ENCODE measurements around the gene ITGAL.
A peak's percentile ranks its signal among the peaks of the same experiment; 100 is the strongest.

Gene ITGAL

GRCh38 chr16:30552956-30553355 lies 80.4 kb downstream of the ITGAL start:
- Mint-ChIP-seq H3K9me3 (no peaks in the 10 kb centered on the region), H3K27ac (peak overlapping the region; percentile 97), H3K36me3 (ENCODE audit: low read depth) (peaks cover 26% of the 10 kb centered on the region), H3K27me3 (ENCODE audit: low read depth) (no peaks in the 10 kb centered on the region), H3K4me1 (ENCODE audit: low read depth) (peaks cover 45% of the 10 kb centered on the region), H3K4me3 (no peak overlapping the region)

- Mint-ChIP-seq H3K27me3 (ENCODE audit: low read depth) (no peaks in the 10 kb centered on the region), H3K4me1 (ENCODE audit: low read depth) (peaks cover 45% of the 10 kb centered on the region), H3K9me3 (no peaks in the 10 kb centered on the region), H3K36me3 (ENCODE audit: low read depth) (peaks cover 26% of the 10 kb centered on the region), H3K27ac (peak overlapping the region; percentile 97), H3K4me3 (peak overlapping the region; percentile 2)
Observed at GRCh38 chr16:30553393-30553899, 80.9 kb downstream of the ITGAL start.

DNA sequence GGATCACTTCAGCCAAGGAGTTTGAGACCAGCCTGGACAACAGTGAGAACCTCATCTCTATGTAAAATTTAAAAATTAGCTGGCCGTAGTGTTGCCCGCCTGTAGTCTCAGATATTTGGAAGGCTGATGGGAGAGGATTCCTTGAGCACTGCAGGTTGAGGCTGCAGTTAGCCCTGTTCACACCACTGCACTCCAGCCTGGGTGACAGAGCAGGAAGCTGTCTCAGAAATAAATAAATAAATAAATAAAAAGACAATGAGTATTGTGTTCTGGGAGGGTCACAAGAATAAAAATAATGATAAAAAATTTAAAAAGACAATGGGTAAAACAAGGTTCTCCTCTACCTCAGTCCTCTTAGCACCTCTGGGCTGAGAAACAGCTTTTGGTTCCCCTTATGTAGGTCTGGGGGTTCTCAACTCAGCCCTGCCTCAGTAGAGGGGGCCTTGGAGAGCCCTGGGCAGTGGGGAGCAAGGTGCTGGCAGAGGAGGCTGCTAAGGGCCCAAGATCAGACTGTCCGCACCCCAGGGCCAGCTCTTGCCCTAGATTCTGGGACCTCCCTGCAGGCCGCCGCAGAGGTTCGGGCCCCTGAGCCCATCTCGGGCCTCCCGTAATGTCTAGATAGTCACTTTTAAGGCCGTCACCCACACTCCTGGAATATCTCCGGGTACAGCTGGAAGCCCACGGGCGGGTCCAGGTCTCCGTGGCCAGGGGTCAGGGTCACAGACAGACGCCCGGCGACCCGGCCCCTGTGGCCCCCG lies 82.2 kb downstream of the ITGAL start:
- Mint-ChIP-seq H3K27ac (peak overlapping the region; percentile 97), H3K4me1 (ENCODE audit: low read depth) (peaks cover 47% of the 10 kb centered on the region), H3K9me3 (no peaks in the 10 kb centered on the region), H3K36me3 (ENCODE audit: low read depth) (peaks cover 26% of the 10 kb centered on the region), H3K4me3 (no peak overlapping the region), H3K27me3 (ENCODE audit: low read depth) (no peaks in the 10 kb centered on the region)

DNA sequence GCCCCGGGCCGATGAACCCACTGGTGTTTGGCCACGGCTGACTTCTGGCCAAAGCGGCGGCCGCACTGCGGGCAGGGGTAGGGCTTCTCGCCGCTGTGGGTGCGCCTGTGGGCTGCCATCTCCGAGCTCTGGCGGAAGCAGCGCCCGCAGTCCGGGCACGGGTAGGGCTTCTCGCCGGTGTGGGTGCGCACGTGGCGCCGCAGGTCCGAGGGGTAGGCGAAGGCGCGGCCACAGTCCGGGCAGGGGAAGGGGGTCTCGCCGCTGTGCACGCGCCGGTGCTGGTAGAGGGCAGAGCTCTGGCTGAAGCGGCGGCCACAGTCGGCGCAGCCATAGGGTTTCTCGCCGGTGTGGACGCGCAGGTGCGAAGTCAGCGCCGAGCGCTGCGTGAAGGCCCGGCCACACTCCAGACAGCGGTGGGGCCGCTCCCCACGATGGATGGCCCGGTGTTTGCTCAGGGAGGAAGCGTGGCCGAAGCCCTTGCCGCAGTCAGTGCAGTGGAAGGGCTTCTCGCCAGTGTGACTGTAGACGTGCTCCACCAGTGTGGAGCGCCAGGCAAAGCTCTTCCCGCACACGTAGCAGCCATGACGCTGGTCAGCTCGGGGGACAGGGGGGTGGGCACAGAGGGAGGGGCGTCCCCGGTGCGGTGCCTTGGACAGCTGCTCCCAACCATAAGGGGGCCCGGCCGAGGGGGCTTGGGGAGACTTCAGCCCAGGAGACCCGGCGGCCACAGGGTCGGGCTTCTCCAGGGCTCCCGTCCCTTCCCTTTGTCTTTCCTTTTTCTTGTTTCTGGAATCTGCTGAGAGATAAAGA lies 83.0 kb downstream of the ITGAL start:
- Mint-ChIP-seq H3K27ac (peak overlapping the region; percentile 57), H3K27me3 (ENCODE audit: low read depth) (no peaks in the 10 kb centered on the region), H3K36me3 (ENCODE audit: low read depth) (peaks cover 26% of the 10 kb centered on the region), H3K4me3 (peak overlapping the region; percentile 78), H3K9me3 (no peaks in the 10 kb centered on the region), H3K4me1 (ENCODE audit: low read depth) (peaks cover 47% of the 10 kb centered on the region)

GRCh38 chr16:30556125-30556473 lies 83.6 kb downstream of the ITGAL start:
- Mint-ChIP-seq H3K36me3 (ENCODE audit: low read depth) (peaks cover 26% of the 10 kb centered on the region), H3K27me3 (ENCODE audit: low read depth) (no peaks in the 10 kb centered on the region), H3K4me1 (ENCODE audit: low read depth) (peaks cover 48% of the 10 kb centered on the region), H3K4me3 (peak overlapping the region; percentile 78), H3K27ac (peak overlapping the region; percentile 57), H3K9me3 (no peaks in the 10 kb centered on the region)

- Mint-ChIP-seq H3K27me3 (ENCODE audit: low read depth) (no peaks in the 10 kb centered on the region), H3K9me3 (no peaks in the 10 kb centered on the region), H3K4me1 (ENCODE audit: low read depth) (peaks cover 43% of the 10 kb centered on the region), H3K27ac (peak overlapping the region; percentile 83), H3K4me3 (peak overlapping the region; percentile 79), H3K36me3 (ENCODE audit: low read depth) (peaks cover 21% of the 10 kb centered on the region)
Observed at GRCh38 chr16:30557707-30557956, 85.1 kb downstream of the ITGAL start.

DNA sequence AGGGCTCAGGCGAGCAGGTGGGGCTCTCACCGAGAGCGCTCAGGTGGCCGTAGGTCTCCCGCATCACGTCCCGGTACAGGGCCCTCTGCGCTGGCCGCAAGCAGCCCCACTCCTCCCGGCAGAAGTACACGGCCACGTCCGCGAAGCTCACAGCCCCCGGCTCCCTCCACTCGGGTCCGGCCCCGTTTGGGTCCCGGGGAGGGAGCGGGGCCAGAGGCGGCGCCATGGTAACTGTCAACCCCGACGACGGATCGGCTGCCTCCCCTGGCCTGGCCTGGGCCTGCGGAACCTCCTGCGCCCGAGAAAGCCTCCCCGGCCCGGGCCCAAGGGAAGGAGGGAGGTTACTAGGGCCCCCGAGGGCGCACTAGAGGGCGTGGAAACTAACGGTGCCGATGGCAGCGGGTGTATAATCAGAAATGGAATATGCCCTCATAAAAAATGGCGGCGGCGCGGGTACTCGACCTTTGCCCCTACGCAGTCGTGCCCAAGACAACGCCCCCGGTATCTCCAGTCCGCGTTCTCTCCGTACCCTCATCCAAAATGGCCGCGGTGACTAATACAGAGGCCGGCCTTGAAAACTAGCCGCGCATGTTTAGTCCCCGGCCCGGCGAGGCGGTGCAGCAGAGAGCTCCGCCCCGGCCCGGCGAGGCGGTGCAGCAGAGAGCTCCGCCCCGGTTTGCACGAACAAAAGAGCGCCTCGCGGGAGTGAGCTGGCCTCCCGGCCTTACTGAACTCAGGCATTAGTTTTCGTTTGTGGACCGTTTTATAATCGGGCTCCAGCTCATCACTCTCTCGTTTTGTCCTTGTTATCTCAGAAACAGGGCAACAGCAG lies 85.6 kb downstream of the ITGAL start, which contains the start of gene ZNF764:
ZNF764 (minus strand) TSS at position 418 of the 832 bp plus-strand sequence; CDS start at position 226, 192 bp downstream.
- peaks cover 19% of the 10 kb centered on the region for H3K36me3 Mint-ChIP-seq (ENCODE audit: low read depth)
- H3K4me1 Mint-ChIP-seq (ENCODE audit: low read depth), result peaks cover 37% of the 10 kb centered on the region
- no peaks in the 10 kb centered on the region for H3K27me3 Mint-ChIP-seq (ENCODE audit: low read depth)
- H3K27ac Mint-ChIP-seq, result peak within 1 kb of the TSS; percentile 83
- peak within 1 kb of the TSS; percentile 79 for H3K4me3 Mint-ChIP-seq
- no peaks in the 10 kb centered on the region for H3K9me3 Mint-ChIP-seq

GRCh38 chr16:30558789-30559377 lies 86.3 kb downstream of the ITGAL start:
- no peaks in the 10 kb centered on the region for H3K9me3 Mint-ChIP-seq
- peak overlapping the region; percentile 79 for H3K4me3 Mint-ChIP-seq
- H3K36me3 Mint-ChIP-seq (ENCODE audit: low read depth), result peaks cover 13% of the 10 kb centered on the region
- peaks cover 30% of the 10 kb centered on the region for H3K4me1 Mint-ChIP-seq (ENCODE audit: low read depth)
- peak overlapping the region; percentile 83 for H3K27ac Mint-ChIP-seq
- H3K27me3 Mint-ChIP-seq (ENCODE audit: low read depth), result no peaks in the 10 kb centered on the region

DNA sequence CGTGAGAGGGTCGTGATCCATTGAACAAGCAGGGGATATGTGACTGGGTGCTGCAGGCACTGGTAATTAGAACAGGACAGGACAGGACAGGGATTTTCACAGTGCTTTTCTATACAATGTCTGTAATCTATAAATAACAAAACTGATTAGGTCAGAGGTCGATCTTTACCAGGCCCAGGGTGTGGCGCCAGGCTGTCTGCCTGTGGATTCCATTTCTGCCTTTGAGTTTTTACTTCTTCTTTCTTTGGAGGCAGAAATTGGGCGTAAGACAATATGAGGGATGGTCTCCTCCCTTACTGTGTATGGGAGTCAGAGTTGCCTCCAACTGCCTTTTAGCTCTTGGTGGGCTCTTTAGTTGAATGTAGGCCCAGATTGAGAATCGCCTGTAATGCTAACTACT lies 87.1 kb downstream of the ITGAL start:
- H3K9me3 Mint-ChIP-seq, result no peaks in the 10 kb centered on the region
- H3K4me1 Mint-ChIP-seq (ENCODE audit: low read depth), result peaks cover 25% of the 10 kb centered on the region
- H3K27ac Mint-ChIP-seq, result no peak overlapping the region
- peaks cover 8% of the 10 kb centered on the region for H3K36me3 Mint-ChIP-seq (ENCODE audit: low read depth)
- peak overlapping the region; percentile 54 for H3K4me3 Mint-ChIP-seq
- no peaks in the 10 kb centered on the region for H3K27me3 Mint-ChIP-seq (ENCODE audit: low read depth)

GRCh38 chr16:30561089-30561816 lies 88.7 kb downstream of the ITGAL start:
- H3K27me3 Mint-ChIP-seq (ENCODE audit: low read depth), result no peaks in the 10 kb centered on the region
- H3K9me3 Mint-ChIP-seq, result no peaks in the 10 kb centered on the region
- H3K27ac Mint-ChIP-seq, result peak overlapping the region; percentile 93
- H3K36me3 Mint-ChIP-seq (ENCODE audit: low read depth), result peaks cover 2% of the 10 kb centered on the region
- H3K4me1 Mint-ChIP-seq (ENCODE audit: low read depth), result peaks cover 25% of the 10 kb centered on the region
- H3K4me3 Mint-ChIP-seq, result peak overlapping the region; percentile 79

GRCh38 chr16:30562021-30562420 lies 89.5 kb downstream of the ITGAL start:
- H3K9me3 Mint-ChIP-seq, result no peaks in the 10 kb centered on the region
- no peaks in the 10 kb centered on the region for H3K27me3 Mint-ChIP-seq (ENCODE audit: low read depth)
- no peaks in the 10 kb centered on the region for H3K36me3 Mint-ChIP-seq (ENCODE audit: low read depth)
- H3K4me3 Mint-ChIP-seq, result peak overlapping the region; percentile 79
- H3K4me1 Mint-ChIP-seq (ENCODE audit: low read depth), result peaks cover 28% of the 10 kb centered on the region
- H3K27ac Mint-ChIP-seq, result peak overlapping the region; percentile 93

- Mint-ChIP-seq H3K27me3 (ENCODE audit: low read depth) (no peaks in the 10 kb centered on the region), H3K36me3 (ENCODE audit: low read depth) (peaks cover 2% of the 10 kb centered on the region), H3K9me3 (no peaks in the 10 kb centered on the region), H3K4me3 (no peak overlapping the region), H3K27ac (peak overlapping the region; percentile 68), H3K4me1 (ENCODE audit: low read depth) (peaks cover 36% of the 10 kb centered on the region)
Observed at GRCh38 chr16:30565526-30565925, 93.0 kb downstream of the ITGAL start.

- Mint-ChIP-seq H3K27ac (no peak overlapping the region), H3K27me3 (ENCODE audit: low read depth) (no peaks in the 10 kb centered on the region), H3K9me3 (no peaks in the 10 kb centered on the region), H3K36me3 (ENCODE audit: low read depth) (peaks cover 2% of the 10 kb centered on the region), H3K4me3 (no peak overlapping the region), H3K4me1 (ENCODE audit: low read depth) (peaks cover 35% of the 10 kb centered on the region)
Observed at GRCh38 chr16:30565984-30566383, 93.4 kb downstream of the ITGAL start.

All from T-helper 1 cell treated with Interleukin-12 subunit alpha and Interleukin-12 subunit beta and Interleukin-4 antibody, amounts not matched to agents 30 μg/mL and 1 μg/mL, for 36 hours (primary cell).